Left lung (tissue), 10 donors: Measurements from ENCODE around the gene POU2F3. TPM values are rescaled to one million over a fixed set of nuclear protein-coding genes. Genes with fewer than 3 reads are reported as not detected.

ENCODE experiments used
- ATAC-seq: fragments of 200-7000 bp; cut with Tn5 transposase; one replicate; pipeline ENCODE4 v1.9.1; 2020; ENCODE audit warnings: moderate library complexity
- DNase-seq, 4 donors: peaks; one replicate each; pipeline ENCODE4 v3.0.0-alpha.2; 2013 to 2020
- H3K27ac ChIP-seq, 2 donors: fragments of 200-600 bp; sonication (generic) in 1 of 2; one replicate each; pipeline versions ENCODE4 v1.5.0 to v1.8.0; 2020 to 2021
- H3K27me3 ChIP-seq, 2 donors: fragments of 200-600 bp; sonication (generic) in 1 of 2; one replicate each; pipeline versions ENCODE4 v1.5.0 to v1.8.0; 2020 to 2021
- H3K36me3 ChIP-seq, 2 donors: fragments of 200-600 bp; sonication (generic) in 1 of 2; one replicate each; pipeline versions ENCODE4 v1.5.0 to v1.8.0; 2020 to 2021
- H3K4me1 ChIP-seq, 2 donors: fragments of 200-600 bp; one replicate each; pipeline ENCODE4 v1.8.0; 2021
- H3K4me3 ChIP-seq, 2 donors: fragments of 200-600 bp; sonication (generic) in 1 of 2; one replicate each; pipeline versions ENCODE4 v1.5.0 to v1.8.0; 2020 to 2021; ENCODE audit warnings: mild to moderate bottlenecking in 1 of 2
- H3K9me3 ChIP-seq, 2 donors: fragments of 200-600 bp; sonication (generic) in 1 of 2; one replicate each; pipeline versions ENCODE4 v1.5.0 to v1.8.0; 2020 to 2021
- intact Hi-C, 2 donors: fragments of 100-400 bp; cut with DNase I; formaldehyde crosslinking; loops; one replicate each; pipeline versions ENCODE4 v1.11.2 to v1.14.2; 2022
- polyA plus RNA-seq, 6 donors: library from polyadenylated mRNA; unstranded; fragments of 120-200 nt; gene quantifications; one replicate each; pipeline ENCODE4 v1.2.1, GENCODE V29; 2013; ENCODE audit not compliant: insufficient read length in 6 of 6
- total RNA-seq, 2 donors: library from RNA; stranded (reverse); fragmentation: NEBNext Ultra II Directional; extraction: Animal tissue kit (Norgen Biotek cat#: 25700); gene quantifications; one replicate each; pipeline ENCODE4 v1.2.1, GENCODE V29; 2021
- TF ChIP-seq, protein P1 (sequence below), 2 donors: fragments of 200-600 bp; sonication (generic) in 1 of 2; IDR thresholded peaks; one replicate each; pipeline versions ENCODE4 v1.5.0 to v1.8.0; 2021; ENCODE audit warnings: antibody characterized with exemption in 2 of 2
- donor health status: DM: no; HTN: yes; CAD: no.
- donor health status: DM: no; HTN: no; CAD: no.

Gene POU2F3
- total and polyA plus RNA-seq, 8 donors: 0.63 to 3.3 (median 1.1) TPM

DNA sequence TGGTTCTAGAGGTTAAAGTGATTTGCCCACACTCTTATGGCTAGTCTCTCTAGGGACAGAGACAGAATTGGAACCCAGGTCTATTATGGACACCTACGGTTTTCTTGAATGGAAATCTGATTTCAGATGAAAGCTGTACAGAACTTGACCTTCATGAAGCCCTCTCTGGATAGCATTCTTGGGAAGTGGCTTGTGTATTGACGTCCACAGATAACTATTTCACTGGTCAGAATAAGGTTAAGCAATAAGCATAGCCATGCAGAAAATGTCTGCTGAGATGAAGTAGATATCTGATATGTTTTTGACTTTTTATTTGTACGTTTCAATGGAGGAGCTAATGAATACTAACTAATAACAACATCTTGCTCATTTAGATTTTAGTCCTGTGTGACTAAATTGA lies 86.3 kb downstream of the POU2F3 start:
- no peaks in the 10 kb centered on the region for H3K36me3 ChIP-seq
- peaks cover 0 to 79% of the 10 kb centered on the region in 2 donors for H3K27me3 ChIP-seq
- H3K4me1 ChIP-seq: peaks cover 0 to 15% of the 10 kb centered on the region in 2 donors
- peak overlapping the region in 1 of 2 donors; percentile 59 for H3K4me3 ChIP-seq
- TF ChIP-seq, protein P1, sequence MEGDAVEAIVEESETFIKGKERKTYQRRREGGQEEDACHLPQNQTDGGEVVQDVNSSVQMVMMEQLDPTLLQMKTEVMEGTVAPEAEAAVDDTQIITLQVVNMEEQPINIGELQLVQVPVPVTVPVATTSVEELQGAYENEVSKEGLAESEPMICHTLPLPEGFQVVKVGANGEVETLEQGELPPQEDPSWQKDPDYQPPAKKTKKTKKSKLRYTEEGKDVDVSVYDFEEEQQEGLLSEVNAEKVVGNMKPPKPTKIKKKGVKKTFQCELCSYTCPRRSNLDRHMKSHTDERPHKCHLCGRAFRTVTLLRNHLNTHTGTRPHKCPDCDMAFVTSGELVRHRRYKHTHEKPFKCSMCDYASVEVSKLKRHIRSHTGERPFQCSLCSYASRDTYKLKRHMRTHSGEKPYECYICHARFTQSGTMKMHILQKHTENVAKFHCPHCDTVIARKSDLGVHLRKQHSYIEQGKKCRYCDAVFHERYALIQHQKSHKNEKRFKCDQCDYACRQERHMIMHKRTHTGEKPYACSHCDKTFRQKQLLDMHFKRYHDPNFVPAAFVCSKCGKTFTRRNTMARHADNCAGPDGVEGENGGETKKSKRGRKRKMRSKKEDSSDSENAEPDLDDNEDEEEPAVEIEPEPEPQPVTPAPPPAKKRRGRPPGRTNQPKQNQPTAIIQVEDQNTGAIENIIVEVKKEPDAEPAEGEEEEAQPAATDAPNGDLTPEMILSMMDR (IDR thresholded peaks at IDR 0.05): no peak
- peak overlapping the region; percentile 82 to 85 for H3K27ac ChIP-seq
- no peaks in the 10 kb centered on the region for H3K9me3 ChIP-seq
- DNase-seq: no peak
- no peak for ATAC-seq
- intact Hi-C loops: no loop called here

DNA sequence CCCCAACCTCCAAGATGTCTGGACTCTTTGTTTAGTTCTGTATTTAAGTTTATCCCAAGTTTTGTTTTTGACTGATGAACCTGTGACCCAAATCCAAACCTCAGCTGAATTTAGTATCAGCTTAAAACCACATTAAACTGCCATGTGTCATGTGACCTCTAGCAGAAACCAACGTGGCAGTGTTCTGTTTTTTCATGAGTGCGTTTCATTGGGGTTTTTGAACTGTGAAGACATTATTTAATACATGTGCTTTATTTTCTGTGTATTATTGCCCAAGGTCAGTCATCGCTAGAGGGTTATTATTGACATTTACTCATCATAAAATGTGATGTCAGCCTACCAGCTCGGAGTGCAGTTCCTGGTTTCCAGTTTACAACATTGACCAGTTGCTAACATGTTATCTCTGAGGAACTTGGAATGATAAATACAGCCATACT lies 86.9 kb downstream of the POU2F3 start:
- Histone ChIP-seq H3K36me3 (no peaks in the 10 kb centered on the region), H3K27ac (no peak overlapping the region), H3K4me1 (peaks cover 0 to 18% of the 10 kb centered on the region in 2 donors), H3K4me3 (no peak overlapping the region), H3K9me3 (no peaks in the 10 kb centered on the region), H3K27me3 (peaks cover 0 to 84% of the 10 kb centered on the region in 2 donors)
- DNase-seq (no peak), ATAC-seq (no peak)
- intact Hi-C loops: no loop called here
- TF ChIP-seq, protein P1 (IDR thresholded peaks at IDR 0.05): no peak

DNA sequence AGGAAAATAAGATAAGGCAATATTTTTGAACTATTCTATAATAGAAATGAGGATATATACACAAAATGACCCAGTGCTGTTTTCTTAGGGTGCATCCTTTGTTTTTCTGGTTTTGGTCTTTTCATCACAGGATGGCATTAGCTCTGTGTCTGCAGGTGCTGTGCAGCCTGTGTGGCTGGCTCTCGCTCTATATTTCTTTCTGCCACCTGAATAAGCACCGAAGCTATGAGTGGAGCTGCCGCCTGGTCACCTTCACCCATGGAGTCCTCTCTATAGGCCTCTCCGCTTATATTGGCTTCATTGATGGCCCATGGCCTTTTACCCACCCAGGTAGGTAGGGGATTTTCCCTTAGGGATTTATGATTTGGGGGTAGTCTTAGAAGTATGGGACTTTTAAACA lies 87.4 kb downstream of the POU2F3 start:
- DNase-seq (no peak), ATAC-seq (no peak)
- H3K27me3 ChIP-seq: peaks cover 0 to 85% of the 10 kb centered on the region in 2 donors
- TF ChIP-seq, protein P1 (IDR thresholded peaks at IDR 0.05): no peak
- H3K36me3 ChIP-seq: no peaks in the 10 kb centered on the region
- intact Hi-C loops: no loop called here
- peaks cover 0 to 21% of the 10 kb centered on the region in 2 donors for H3K4me1 ChIP-seq
- H3K27ac ChIP-seq: no peak overlapping the region
- H3K4me3 ChIP-seq: no peak overlapping the region
- H3K9me3 ChIP-seq: no peaks in the 10 kb centered on the region

DNA sequence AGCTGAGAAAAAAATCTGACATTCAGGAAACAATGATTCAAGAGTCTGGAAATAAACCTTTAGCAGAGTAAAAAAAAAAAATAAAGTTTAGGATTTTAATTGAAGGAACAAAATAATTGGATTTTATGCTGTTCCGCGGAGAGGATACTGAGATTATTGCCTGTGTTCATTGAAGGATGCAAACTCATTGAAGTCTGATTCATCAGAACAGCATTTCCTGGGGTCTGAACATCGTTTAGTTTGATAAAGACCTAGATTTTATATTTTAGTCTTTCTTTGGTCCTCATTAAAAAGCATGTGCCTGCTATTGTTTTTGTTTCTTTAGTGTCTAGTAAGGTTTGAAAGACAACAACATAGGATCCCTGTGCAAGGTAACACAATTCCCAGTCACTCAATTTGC lies 89.6 kb downstream of the POU2F3 start:
- Histone ChIP-seq H3K4me3 (no peak overlapping the region), H3K4me1 (peaks cover 0 to 26% of the 10 kb centered on the region in 2 donors), H3K27ac (no peak overlapping the region), H3K36me3 (no peaks in the 10 kb centered on the region), H3K27me3 (peaks cover 0 to 87% of the 10 kb centered on the region in 2 donors), H3K9me3 (no peaks in the 10 kb centered on the region)
- TF ChIP-seq, protein P1 (IDR thresholded peaks at IDR 0.05): no peak
- intact Hi-C loops: no loop called here
- ATAC-seq (no peak), DNase-seq (no peak)

DNA sequence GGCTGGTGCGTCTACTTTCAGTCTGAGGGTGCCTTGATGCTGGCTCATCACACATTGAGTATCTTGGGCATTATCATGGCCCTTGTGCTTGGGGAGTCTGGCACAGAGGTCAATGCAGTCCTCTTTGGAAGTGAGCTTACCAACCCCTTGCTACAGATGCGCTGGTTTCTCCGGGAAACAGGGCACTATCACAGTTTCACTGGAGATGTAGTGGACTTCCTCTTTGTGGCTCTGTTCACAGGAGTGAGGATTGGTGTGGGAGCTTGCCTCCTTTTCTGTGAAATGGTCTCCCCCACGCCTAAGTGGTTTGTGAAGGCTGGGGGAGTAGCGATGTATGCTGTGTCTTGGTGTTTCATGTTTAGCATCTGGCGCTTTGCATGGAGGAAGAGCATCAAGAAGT lies 90.1 kb downstream of the POU2F3 start:
- H3K36me3 ChIP-seq: no peaks in the 10 kb centered on the region
- H3K27ac ChIP-seq: no peak overlapping the region
- peaks cover 0 to 82% of the 10 kb centered on the region in 2 donors for H3K27me3 ChIP-seq
- TF ChIP-seq, protein P1 (IDR thresholded peaks at IDR 0.05): no peak
- H3K9me3 ChIP-seq: no peaks in the 10 kb centered on the region
- intact Hi-C loops: loop anchor here in 1 of 2 donors (10.0 kb wide), 3 partner anchors 85 to 355 kb away; no protein-coding TSS in a partner anchor
- H3K4me1 ChIP-seq: peaks cover 0 to 22% of the 10 kb centered on the region in 2 donors
- no peak for ATAC-seq
- no peak for DNase-seq
- no peak overlapping the region for H3K4me3 ChIP-seq
